GM23338 (cell line): Measurements from ENCODE around the gene THAP9. TPM values are rescaled to one million over a fixed set of nuclear protein-coding genes. Genes with fewer than 3 reads are reported as not detected.

Experiments used
- ATAC-seq: fragments of 200-7000 bp; cut with Tn5 transposase; 3 replicates; pipeline ENCODE4 v1.9.1; 2020
- DNase-seq: peaks from one replicate; pipeline ENCODE4 v3.0.0-alpha.2; 2015; ENCODE audit warnings: low spot score
- H2AFZ ChIP-seq: fragments of 200-600 bp; sonication (generic); 2 replicates; pipeline ENCODE4 v1.8.0; 2016; ENCODE audit warnings: antibody characterized with exemption, mild to moderate bottlenecking, moderate library complexity
- H3F3A ChIP-seq: fragments of 200-600 bp; sonication (generic); replicated peaks from 2 replicates; pipeline ENCODE4 v1.8.0; 2017; ENCODE audit warnings: antibody characterized with exemption, mixed run types, low read depth
- H3K27ac ChIP-seq: fragments of 200-600 bp; sonication (generic); 2 replicates; pipeline ENCODE4 v1.6.1; 2016; ENCODE audit warnings: low read depth
- H3K27me3 ChIP-seq: fragments of 200-600 bp; sonication (generic); 2 replicates; pipeline ENCODE4 v1.8.0; 2016; ENCODE audit warnings: mild to moderate bottlenecking, mixed run types, moderate library complexity; ENCODE audit not compliant: insufficient read depth
- H3K36me3 ChIP-seq: fragments of 200-600 bp; sonication (generic); 2 replicates; pipeline ENCODE4 v1.8.0; 2016; ENCODE audit warnings: mild to moderate bottlenecking; ENCODE audit not compliant: insufficient read depth
- H3K4me1 ChIP-seq: fragments of 200-600 bp; sonication (generic); 2 replicates; pipeline ENCODE4 v1.8.0; 2016; ENCODE audit warnings: mild to moderate bottlenecking, moderate library complexity; ENCODE audit not compliant: insufficient read depth
- H3K4me2 ChIP-seq: fragments of 200-600 bp; sonication (generic); 2 replicates; pipeline ENCODE4 v1.7.1; 2017; ENCODE audit warnings: mixed run types
- H3K4me3 ChIP-seq: fragments of 200-600 bp; sonication (generic); 2 replicates; pipeline ENCODE4 v1.6.1; 2016; ENCODE audit warnings: mixed run types
- H3K79me2 ChIP-seq: fragments of 200-600 bp; sonication (generic); replicated peaks from 2 replicates; pipeline ENCODE4 v1.8.0; 2017; ENCODE audit warnings: mild to moderate bottlenecking; ENCODE audit not compliant: insufficient read depth
- H3K9me2 ChIP-seq: fragments of 200-600 bp; sonication (generic); 2 replicates; pipeline ENCODE4 v1.8.0; 2017; ENCODE audit not compliant: insufficient read depth
- H4K20me1 ChIP-seq: fragments of 200-600 bp; sonication (generic); replicated peaks from 2 replicates; pipeline ENCODE4 v1.8.0; 2017; ENCODE audit warnings: mild to moderate bottlenecking; ENCODE audit not compliant: insufficient read depth
- H3K27ac Mint-ChIP-seq: 2 replicates; pipeline ENCODE4 v1.8.0; 2020; ENCODE audit warnings: inconsistent platforms, mild to moderate bottlenecking, moderate library complexity, mixed read lengths
- H3K27me3 Mint-ChIP-seq: 3 replicates; pipeline ENCODE4 v1.8.0; 2022; ENCODE audit warnings: low read depth, mild to moderate bottlenecking, moderate library complexity, mixed read lengths, inconsistent platforms; ENCODE audit not compliant: insufficient read depth, poor library complexity
- H3K36me3 Mint-ChIP-seq: 3 replicates; pipeline ENCODE4 v1.8.0; 2021; ENCODE audit warnings: low read depth, mild to moderate bottlenecking, inconsistent platforms, moderate library complexity, mixed read lengths
- H3K4me1 Mint-ChIP-seq: 3 replicates; pipeline ENCODE4 v1.8.0; 2020; ENCODE audit warnings: mild to moderate bottlenecking, inconsistent platforms, mixed read lengths
- H3K4me3 Mint-ChIP-seq: 3 replicates; pipeline ENCODE4 v1.8.0; 2021; ENCODE audit warnings: moderate library complexity, mild to moderate bottlenecking, inconsistent platforms, mixed read lengths
- H3K9me3 Mint-ChIP-seq: 3 replicates; pipeline ENCODE4 v1.8.0; 2020; ENCODE audit warnings: moderate library complexity, mild to moderate bottlenecking, inconsistent platforms, mixed read lengths
- EZH2 ChIP-seq: fragments of 200-600 bp; sonication (generic); IDR thresholded peaks from one replicate; pipeline ENCODE4 v1.8.0; 2017; ENCODE audit warnings: antibody characterized with exemption, mild to moderate bottlenecking, low read depth; ENCODE audit not compliant: unreplicated experiment
- JUNB ChIP-seq: IDR thresholded peaks from one replicate; pipeline ENCODE4 v1.6.1; 2016; ENCODE audit warnings: antibody characterized with exemption; ENCODE audit not compliant: unreplicated experiment
- STAT1 ChIP-seq: IDR thresholded peaks from one replicate; pipeline ENCODE4 v1.6.1; 2016; ENCODE audit warnings: antibody characterized with exemption; ENCODE audit not compliant: unreplicated experiment
- ZNF114 ChIP-seq: fragments of 250-450 bp; sonication (Bioruptor Pico); IDR thresholded peaks from 2 replicates; pipeline ENCODE4 v1.5.0; 2020; ENCODE audit warnings: mild to moderate bottlenecking, moderate library complexity
- polyA plus RNA-seq: library from polyadenylated mRNA; unstranded; fragments of >200 nt; fragmentation: Nextera tagmentation; extraction: Ambion mirVana; gene quantifications from 2 replicates; pipeline ENCODE4 v1.2.1, GENCODE V29; 2016
- total RNA-seq: library from RNA; depleted of rRNA; stranded (reverse); fragments of >200 nt; shearing (Covaris generic); gene quantifications from 2 replicates; pipeline ENCODE4 v1.2.3, GENCODE V29; 2014
- TF ChIP-seq, protein P1 (sequence below): fragments of 250-450 bp; sonication (Bioruptor Pico); IDR thresholded peaks from 2 replicates; pipeline ENCODE4 v1.5.0; 2020; ENCODE audit warnings: mild to moderate bottlenecking, moderate library complexity
- TF ChIP-seq, protein P2 (sequence below): IDR thresholded peaks from one replicate; pipeline ENCODE4 v1.6.1; 2018; ENCODE audit warnings: antibody characterized with exemption; ENCODE audit not compliant: unreplicated experiment
- TF ChIP-seq, protein P3 (sequence below): IDR thresholded peaks from 2 replicates; pipeline ENCODE4 v1.6.1; 2016; ENCODE audit warnings: antibody characterized with exemption
- TF ChIP-seq, protein P4 (sequence below), 2 experiments: fragments of 200-600 bp in 1 of 2; sonication (generic) in 1 of 2; conservative IDR thresholded peaks; 2 replicates each; pipeline versions ENCODE4 v1.5.1 to v1.6.1; 2016 to 2017; ENCODE audit warnings: antibody characterized with exemption in 2 of 2, low read depth in 2 of 2, mild to moderate bottlenecking in 2 of 2, moderate library complexity in 1 of 2

THAP9 gene
- total and polyA plus RNA-seq, 2 experiments from 2014 or later, result 8.7 to 22.3 TPM

DNA sequence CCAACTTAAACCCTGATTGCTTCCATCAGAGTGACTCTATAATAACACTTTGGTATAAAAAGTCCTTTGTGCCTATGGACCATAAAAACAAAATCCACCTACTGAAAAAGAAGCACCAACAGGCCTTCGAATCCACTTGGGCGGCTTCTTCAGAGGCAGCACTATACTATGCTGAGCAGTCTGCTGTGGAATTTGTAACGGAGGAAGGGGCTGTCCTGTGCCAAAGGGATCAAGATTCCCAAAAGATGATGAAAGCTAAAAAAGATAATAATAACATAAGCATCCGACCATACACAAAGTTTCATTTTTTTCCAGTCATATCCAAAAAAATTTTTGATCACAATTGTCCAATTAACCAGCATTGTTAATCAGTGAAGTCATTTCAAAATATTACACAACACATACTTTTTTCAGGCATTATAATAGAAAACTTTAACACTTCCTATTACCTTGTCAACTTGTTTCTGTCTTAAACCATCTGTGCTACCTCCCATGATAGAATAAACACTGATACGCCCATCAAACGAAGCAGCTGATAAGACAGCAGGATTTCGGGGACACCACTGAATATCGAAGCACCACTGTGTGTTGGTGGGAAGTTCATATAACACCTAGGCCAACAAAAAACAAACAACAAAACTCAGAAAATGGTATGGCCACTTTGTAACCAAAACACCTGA, 33.7 kb upstream of the THAP9 start (continued):
- TF ChIP-seq, protein P1, sequence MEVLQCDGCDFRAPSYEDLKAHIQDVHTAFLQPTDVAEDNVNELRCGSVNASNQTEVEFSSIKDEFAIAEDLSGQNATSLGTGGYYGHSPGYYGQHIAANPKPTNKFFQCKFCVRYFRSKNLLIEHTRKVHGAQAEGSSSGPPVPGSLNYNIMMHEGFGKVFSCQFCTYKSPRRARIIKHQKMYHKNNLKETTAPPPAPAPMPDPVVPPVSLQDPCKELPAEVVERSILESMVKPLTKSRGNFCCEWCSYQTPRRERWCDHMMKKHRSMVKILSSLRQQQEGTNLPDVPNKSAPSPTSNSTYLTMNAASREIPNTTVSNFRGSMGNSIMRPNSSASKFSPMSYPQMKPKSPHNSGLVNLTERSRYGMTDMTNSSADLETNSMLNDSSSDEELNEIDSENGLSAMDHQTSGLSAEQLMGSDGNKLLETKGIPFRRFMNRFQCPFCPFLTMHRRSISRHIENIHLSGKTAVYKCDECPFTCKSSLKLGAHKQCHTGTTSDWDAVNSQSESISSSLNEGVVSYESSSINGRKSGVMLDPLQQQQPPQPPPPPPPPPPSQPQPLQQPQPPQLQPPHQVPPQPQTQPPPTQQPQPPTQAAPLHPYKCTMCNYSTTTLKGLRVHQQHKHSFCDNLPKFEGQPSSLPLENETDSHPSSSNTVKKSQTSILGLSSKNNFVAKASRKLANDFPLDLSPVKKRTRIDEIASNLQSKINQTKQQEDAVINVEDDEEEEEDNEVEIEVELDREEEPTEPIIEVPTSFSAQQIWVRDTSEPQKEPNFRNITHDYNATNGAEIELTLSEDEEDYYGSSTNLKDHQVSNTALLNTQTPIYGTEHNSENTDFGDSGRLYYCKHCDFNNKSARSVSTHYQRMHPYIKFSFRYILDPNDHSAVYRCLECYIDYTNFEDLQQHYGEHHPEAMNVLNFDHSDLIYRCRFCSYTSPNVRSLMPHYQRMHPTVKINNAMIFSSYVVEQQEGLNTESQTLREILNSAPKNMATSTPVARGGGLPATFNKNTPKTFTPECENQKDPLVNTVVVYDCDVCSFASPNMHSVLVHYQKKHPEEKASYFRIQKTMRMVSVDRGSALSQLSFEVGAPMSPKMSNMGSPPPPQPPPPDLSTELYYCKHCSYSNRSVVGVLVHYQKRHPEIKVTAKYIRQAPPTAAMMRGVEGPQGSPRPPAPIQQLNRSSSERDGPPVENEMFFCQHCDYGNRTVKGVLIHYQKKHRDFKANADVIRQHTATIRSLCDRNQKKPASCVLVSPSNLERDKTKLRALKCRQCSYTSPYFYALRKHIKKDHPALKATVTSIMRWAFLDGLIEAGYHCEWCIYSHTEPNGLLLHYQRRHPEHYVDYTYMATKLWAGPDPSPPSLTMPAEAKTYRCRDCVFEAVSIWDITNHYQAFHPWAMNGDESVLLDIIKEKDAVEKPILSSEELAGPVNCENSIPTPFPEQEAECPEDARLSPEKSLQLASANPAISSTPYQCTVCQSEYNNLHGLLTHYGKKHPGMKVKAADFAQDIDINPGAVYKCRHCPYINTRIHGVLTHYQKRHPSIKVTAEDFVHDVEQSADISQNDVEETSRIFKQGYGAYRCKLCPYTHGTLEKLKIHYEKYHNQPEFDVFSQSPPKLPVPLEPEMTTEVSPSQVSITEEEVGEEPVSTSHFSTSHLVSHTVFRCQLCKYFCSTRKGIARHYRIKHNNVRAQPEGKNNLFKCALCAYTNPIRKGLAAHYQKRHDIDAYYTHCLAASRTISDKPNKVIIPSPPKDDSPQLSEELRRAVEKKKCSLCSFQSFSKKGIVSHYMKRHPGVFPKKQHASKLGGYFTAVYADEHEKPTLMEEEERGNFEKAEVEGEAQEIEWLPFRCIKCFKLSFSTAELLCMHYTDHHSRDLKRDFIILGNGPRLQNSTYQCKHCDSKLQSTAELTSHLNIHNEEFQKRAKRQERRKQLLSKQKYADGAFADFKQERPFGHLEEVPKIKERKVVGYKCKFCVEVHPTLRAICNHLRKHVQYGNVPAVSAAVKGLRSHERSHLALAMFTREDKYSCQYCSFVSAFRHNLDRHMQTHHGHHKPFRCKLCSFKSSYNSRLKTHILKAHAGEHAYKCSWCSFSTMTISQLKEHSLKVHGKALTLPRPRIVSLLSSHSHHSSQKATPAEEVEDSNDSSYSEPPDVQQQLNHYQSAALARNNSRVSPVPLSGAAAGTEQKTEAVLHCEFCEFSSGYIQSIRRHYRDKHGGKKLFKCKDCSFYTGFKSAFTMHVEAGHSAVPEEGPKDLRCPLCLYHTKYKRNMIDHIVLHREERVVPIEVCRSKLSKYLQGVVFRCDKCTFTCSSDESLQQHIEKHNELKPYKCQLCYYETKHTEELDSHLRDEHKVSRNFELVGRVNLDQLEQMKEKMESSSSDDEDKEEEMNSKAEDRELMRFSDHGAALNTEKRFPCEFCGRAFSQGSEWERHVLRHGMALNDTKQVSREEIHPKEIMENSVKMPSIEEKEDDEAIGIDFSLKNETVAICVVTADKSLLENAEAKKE (CRISPR knock-in tag), result no peak
- TF ChIP-seq EZH2, result no peak

DNA sequence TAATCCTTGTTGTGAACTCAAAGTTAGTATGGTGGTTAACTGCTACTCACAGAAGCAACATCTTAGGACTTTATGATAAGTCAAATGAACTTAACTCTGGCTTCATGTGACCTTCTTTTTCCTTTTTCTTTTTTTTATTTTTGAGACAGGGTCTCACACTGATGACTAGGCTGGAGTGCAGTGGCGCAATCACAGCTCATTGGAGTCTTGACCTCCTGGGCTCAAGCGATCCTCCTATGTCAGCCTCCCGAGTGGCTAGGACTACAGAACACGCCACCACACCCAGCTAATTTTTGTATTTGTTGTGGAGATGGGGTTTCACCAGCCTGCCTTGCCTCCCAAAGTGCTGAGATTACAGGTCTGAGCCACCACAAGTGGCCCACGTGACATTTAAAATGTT, 32.0 kb upstream of the THAP9 start:
- Histone ChIP-seq H3K27me3 (no peaks in the 10 kb centered on the region), H3K9me2 (no peaks in the 10 kb centered on the region), H3K79me2 (no peaks in the 10 kb centered on the region; the same call in 1 of the 2 replicates), H4K20me1 (peaks cover 16% of the 10 kb centered on the region), H3F3A (no peaks in the 10 kb centered on the region), H2AFZ (no peak overlapping the region), H3K4me3 (no peak overlapping the region), H3K27ac (no peak overlapping the region), H3K4me2 (no peak overlapping the region), H3K36me3 (peaks cover 58% of the 10 kb centered on the region), H3K4me1 (no peaks in the 10 kb centered on the region)
- Mint-ChIP-seq H3K9me3 (no peaks in the 10 kb centered on the region), H3K27me3 (peaks cover 2% of the 10 kb centered on the region), H3K4me1 (no peaks in the 10 kb centered on the region), H3K4me3 (no peak overlapping the region), H3K27ac (no peak overlapping the region), H3K36me3 (peaks cover 61% of the 10 kb centered on the region)
- ATAC-seq (no peak), DNase-seq (no peak)
- TF ChIP-seq EZH2, result no peak
- TF ChIP-seq, protein P2, sequence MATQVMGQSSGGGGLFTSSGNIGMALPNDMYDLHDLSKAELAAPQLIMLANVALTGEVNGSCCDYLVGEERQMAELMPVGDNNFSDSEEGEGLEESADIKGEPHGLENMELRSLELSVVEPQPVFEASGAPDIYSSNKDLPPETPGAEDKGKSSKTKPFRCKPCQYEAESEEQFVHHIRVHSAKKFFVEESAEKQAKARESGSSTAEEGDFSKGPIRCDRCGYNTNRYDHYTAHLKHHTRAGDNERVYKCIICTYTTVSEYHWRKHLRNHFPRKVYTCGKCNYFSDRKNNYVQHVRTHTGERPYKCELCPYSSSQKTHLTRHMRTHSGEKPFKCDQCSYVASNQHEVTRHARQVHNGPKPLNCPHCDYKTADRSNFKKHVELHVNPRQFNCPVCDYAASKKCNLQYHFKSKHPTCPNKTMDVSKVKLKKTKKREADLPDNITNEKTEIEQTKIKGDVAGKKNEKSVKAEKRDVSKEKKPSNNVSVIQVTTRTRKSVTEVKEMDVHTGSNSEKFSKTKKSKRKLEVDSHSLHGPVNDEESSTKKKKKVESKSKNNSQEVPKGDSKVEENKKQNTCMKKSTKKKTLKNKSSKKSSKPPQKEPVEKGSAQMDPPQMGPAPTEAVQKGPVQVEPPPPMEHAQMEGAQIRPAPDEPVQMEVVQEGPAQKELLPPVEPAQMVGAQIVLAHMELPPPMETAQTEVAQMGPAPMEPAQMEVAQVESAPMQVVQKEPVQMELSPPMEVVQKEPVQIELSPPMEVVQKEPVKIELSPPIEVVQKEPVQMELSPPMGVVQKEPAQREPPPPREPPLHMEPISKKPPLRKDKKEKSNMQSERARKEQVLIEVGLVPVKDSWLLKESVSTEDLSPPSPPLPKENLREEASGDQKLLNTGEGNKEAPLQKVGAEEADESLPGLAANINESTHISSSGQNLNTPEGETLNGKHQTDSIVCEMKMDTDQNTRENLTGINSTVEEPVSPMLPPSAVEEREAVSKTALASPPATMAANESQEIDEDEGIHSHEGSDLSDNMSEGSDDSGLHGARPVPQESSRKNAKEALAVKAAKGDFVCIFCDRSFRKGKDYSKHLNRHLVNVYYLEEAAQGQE, result no peak
- TF ChIP-seq, protein P3, sequence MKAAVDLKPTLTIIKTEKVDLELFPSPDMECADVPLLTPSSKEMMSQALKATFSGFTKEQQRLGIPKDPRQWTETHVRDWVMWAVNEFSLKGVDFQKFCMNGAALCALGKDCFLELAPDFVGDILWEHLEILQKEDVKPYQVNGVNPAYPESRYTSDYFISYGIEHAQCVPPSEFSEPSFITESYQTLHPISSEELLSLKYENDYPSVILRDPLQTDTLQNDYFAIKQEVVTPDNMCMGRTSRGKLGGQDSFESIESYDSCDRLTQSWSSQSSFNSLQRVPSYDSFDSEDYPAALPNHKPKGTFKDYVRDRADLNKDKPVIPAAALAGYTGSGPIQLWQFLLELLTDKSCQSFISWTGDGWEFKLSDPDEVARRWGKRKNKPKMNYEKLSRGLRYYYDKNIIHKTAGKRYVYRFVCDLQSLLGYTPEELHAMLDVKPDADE, result no peak
- TF ChIP-seq, protein P4, sequence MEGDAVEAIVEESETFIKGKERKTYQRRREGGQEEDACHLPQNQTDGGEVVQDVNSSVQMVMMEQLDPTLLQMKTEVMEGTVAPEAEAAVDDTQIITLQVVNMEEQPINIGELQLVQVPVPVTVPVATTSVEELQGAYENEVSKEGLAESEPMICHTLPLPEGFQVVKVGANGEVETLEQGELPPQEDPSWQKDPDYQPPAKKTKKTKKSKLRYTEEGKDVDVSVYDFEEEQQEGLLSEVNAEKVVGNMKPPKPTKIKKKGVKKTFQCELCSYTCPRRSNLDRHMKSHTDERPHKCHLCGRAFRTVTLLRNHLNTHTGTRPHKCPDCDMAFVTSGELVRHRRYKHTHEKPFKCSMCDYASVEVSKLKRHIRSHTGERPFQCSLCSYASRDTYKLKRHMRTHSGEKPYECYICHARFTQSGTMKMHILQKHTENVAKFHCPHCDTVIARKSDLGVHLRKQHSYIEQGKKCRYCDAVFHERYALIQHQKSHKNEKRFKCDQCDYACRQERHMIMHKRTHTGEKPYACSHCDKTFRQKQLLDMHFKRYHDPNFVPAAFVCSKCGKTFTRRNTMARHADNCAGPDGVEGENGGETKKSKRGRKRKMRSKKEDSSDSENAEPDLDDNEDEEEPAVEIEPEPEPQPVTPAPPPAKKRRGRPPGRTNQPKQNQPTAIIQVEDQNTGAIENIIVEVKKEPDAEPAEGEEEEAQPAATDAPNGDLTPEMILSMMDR (conservative IDR thresholded peaks at IDR 0.05; ENCODE audit: low read depth in 2 of 2), result no peak
- TF ChIP-seq ZNF114 (CRISPR knock-in tag), result no peak
- TF ChIP-seq JUNB, result no peak
- no peak for TF ChIP-seq STAT1
